Epithelial cell of alveolus of lung (primary cell): ENCODE results near the gene RHBDD2. TPM values are rescaled to one million over a fixed set of nuclear protein-coding genes. Genes with fewer than 3 reads are reported as not detected.

ENCODE experiments used
- total RNA-seq: library from RNA; depleted of rRNA; stranded (reverse); fragments of >200 nt; gene quantifications from 2 replicates; pipeline ENCODE4 v1.2.1, GENCODE V29; 2015

Gene RHBDD2
- 51.5 and 56.0 TPM in 2 replicates for total RNA-seq

GRCh38 chr7:75878769-75879611, at the start of gene RHBDD2:
Gene RHBDD2, plus strand, starts transcription at chr7:75879034. Its CDS starts 49 bp downstream, at chr7:75879083.

GRCh38 chr7:75914655-75915415, 36.0 kb downstream of the RHBDD2 start, which contains the start of gene POR:
Gene POR, plus strand, starts transcription at chr7:75915155. Its CDS starts 38,847 bp downstream, at chr7:75954002.

Other genes with a start within 250 kb of the RHBDD2 start
- gene HIP1, start 140.1 kb upstream of the RHBDD2 start, total RNA-seq = 14.8 and 16.5 TPM in 2 replicates
- gene CCL26, start 106.8 kb upstream of the RHBDD2 start, total RNA-seq = 0.78 TPM in 1 of 2 replicates, not detected in the other
- gene CCL24, start 65.2 kb upstream of the RHBDD2 start, total RNA-seq = not detected in 2 replicates
- 76.3 and 86.3 TPM in 2 replicates for gene POR, start 36.1 kb downstream of the RHBDD2 start, total RNA-seq
- gene TMEM120A, start 115.6 kb downstream of the RHBDD2 start, total RNA-seq = 22.6 and 28.9 TPM in 2 replicates
- gene STYXL1, start 169.0 kb downstream of the RHBDD2 start, total RNA-seq = 57.9 and 93.7 TPM in 2 replicates
- gene MDH2, start 169.1 kb downstream of the RHBDD2 start, total RNA-seq = 96.7 and 197 TPM in 2 replicates